Peyer's patch (tissue), 4 donors: ENCODE measurements around the gene CACNA2D3. TPM values are rescaled to one million over a fixed set of nuclear protein-coding genes. Genes with fewer than 3 reads are reported as not detected.
A peak's percentile ranks its signal among the peaks of the same experiment; 100 is the strongest.

ENCODE experiments used
- DNase-seq, 3 donors: peaks; one replicate each; pipeline ENCODE4 v3.0.0-alpha.2; 2017 to 2019
- H3K27ac ChIP-seq, 4 donors: fragments of 200-600 bp; sonication (generic); one replicate each; pipeline ENCODE4 v1.5.1; 2016 to 2019
- H3K27me3 ChIP-seq, 2 donors: fragments of 200-600 bp; sonication (generic); one replicate each; pipeline ENCODE4 v1.5.1; 2019
- H3K36me3 ChIP-seq, 3 donors: fragments of 200-600 bp; sonication (generic); one replicate each; pipeline ENCODE4 v1.5.1; 2016 to 2019
- H3K4me1 ChIP-seq, 4 donors: fragments of 200-600 bp; sonication (generic); one replicate each; pipeline ENCODE4 v1.5.1; 2016 to 2019
- H3K4me3 ChIP-seq, 4 donors: fragments of 200-600 bp; sonication (generic); 1 replicate in 3 of 4; 2 replicates in 1 of 4; pipeline ENCODE4 v1.5.1; 2016 to 2019; ENCODE audit warnings: mild to moderate bottlenecking in 1 of 4
- H3K9me3 ChIP-seq, 4 donors: fragments of 200-600 bp; sonication (generic); one replicate each; pipeline ENCODE4 v1.5.1; 2016 to 2019; ENCODE audit warnings: mild to moderate bottlenecking in 1 of 4
- CTCF ChIP-seq, 6 experiments: fragments of 450-650 bp in 4 of 6; fragments of 200-600 bp in 2 of 6; sonication (generic) in 1 of 6; IDR thresholded peaks; one replicate each; pipeline ENCODE4 v1.5.1; 2017 to 2019; ENCODE audit warnings: antibody characterized with exemption in 6 of 6, mild to moderate bottlenecking in 3 of 6, moderate library complexity in 1 of 6
- POLR2A ChIP-seq, 2 donors: fragments of 450-650 bp; IDR thresholded peaks; one replicate each; pipeline ENCODE4 v1.5.1; 2017; ENCODE audit warnings: antibody characterized with exemption in 2 of 2, mild to moderate bottlenecking in 2 of 2, moderate library complexity in 2 of 2
- total RNA-seq, 4 donors: library from RNA; depleted of rRNA; stranded (reverse); fragments of >200 nt; gene quantifications; one replicate each; pipeline ENCODE4 v1.1.0, GENCODE V29; 2016

CACNA2D3 gene
- total RNA-seq, 4 donors from 2014 or later: 0.27 to 5.0 TPM; not detected in 2

DNA sequence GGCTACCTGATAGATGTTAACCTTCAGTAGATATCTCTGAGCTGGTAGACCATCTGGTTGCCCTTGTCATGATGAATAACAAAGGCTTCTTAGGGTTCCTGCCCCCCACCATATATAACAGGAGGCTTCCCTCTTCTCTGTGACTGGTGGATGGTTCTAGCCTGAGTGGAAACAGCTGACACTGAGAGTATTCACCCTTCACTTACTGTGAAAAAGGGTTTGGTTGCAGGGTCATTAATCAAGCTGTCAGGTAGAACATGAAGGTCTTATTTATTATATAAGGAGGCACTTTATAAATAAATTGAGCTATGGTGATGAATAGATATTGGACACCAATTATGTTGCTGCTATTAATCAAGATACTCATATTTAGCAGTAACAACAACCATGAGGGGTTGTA lies 58.6 kb downstream of the CACNA2D3 start:
- no peak for DNase-seq
- TF ChIP-seq CTCF (IDR thresholded peaks at IDR 0.05): no peak
- TF ChIP-seq POLR2A (IDR thresholded peaks at IDR 0.05): no peak
- Histone ChIP-seq H3K9me3 (no peaks in the 10 kb centered on the region), H3K4me1 (no peaks in the 10 kb centered on the region), H3K36me3 (no peaks in the 10 kb centered on the region), H3K4me3 (no peak overlapping the region), H3K27me3 (no peaks in the 10 kb centered on the region), H3K27ac (no peak overlapping the region)

DNA sequence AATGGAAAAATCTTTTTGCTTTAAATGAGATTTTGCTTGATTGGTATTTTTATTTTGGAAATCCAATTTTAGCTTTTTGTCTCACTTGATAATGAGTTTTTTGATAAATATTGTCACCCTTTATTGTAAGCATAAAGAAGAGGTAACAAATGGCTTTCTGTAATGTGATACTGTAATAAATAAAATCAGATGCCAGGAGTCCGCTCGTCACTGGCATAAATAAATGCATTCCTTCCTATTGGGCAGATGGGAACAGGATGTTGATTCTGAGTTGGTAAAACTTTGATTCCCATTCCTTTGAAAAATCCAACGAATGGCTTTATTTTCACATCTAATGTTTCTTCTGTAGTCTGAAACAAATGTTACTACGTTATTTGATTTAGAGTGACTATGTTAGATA lies 59.9 kb downstream of the CACNA2D3 start:
- no peak overlapping the region for H3K27ac ChIP-seq
- no peaks in the 10 kb centered on the region for H3K9me3 ChIP-seq
- no peaks in the 10 kb centered on the region for H3K27me3 ChIP-seq
- TF ChIP-seq POLR2A (IDR thresholded peaks at IDR 0.05): no peak
- no peaks in the 10 kb centered on the region for H3K36me3 ChIP-seq
- no peak for DNase-seq
- H3K4me3 ChIP-seq: no peak overlapping the region
- H3K4me1 ChIP-seq: no peaks in the 10 kb centered on the region

GRCh38 chr3:54185740-54186139 lies 63.4 kb downstream of the CACNA2D3 start:
- no peak for TF ChIP-seq CTCF (IDR thresholded peaks at IDR 0.05)
- TF ChIP-seq POLR2A (IDR thresholded peaks at IDR 0.05): no peak
- Histone ChIP-seq H3K9me3 (no peaks in the 10 kb centered on the region), H3K27ac (no peak overlapping the region), H3K4me1 (no peaks in the 10 kb centered on the region), H3K27me3 (no peaks in the 10 kb centered on the region), H3K4me3 (no peak overlapping the region), H3K36me3 (no peaks in the 10 kb centered on the region)
- DNase-seq: no peak

- Histone ChIP-seq H3K27ac (no peak overlapping the region), H3K9me3 (no peaks in the 10 kb centered on the region), H3K27me3 (no peaks in the 10 kb centered on the region), H3K36me3 (no peaks in the 10 kb centered on the region), H3K4me1 (no peaks in the 10 kb centered on the region), H3K4me3 (no peak overlapping the region)
- TF ChIP-seq CTCF (IDR thresholded peaks at IDR 0.05) (no peak), POLR2A (IDR thresholded peaks at IDR 0.05) (no peak)
- peak in 1 of 3 donors; percentile 47 for DNase-seq
These were observed 65.9 kb downstream of the CACNA2D3 start for GRCh38 chr3:54188176-54188791.

- no peak overlapping the region for H3K4me3 ChIP-seq
- TF ChIP-seq POLR2A (IDR thresholded peaks at IDR 0.05): no peak
- TF ChIP-seq CTCF (IDR thresholded peaks at IDR 0.05): no peak
- DNase-seq: no peak
These were observed 68.9 kb downstream of the CACNA2D3 start for GRCh38 chr3:54191220-54191619.

GRCh38 chr3:54192026-54192425 lies 69.7 kb downstream of the CACNA2D3 start:
- no peak for DNase-seq
- Histone ChIP-seq H3K4me1 (no peaks in the 10 kb centered on the region), H3K27ac (no peak overlapping the region), H3K9me3 (no peaks in the 10 kb centered on the region), H3K36me3 (no peaks in the 10 kb centered on the region), H3K27me3 (no peaks in the 10 kb centered on the region), H3K4me3 (no peak overlapping the region)
- TF ChIP-seq CTCF (IDR thresholded peaks at IDR 0.05): no peak
- TF ChIP-seq POLR2A (IDR thresholded peaks at IDR 0.05): no peak

More at GRCh38 chr3:54191220-54191619, 68.9 kb downstream of the CACNA2D3 start:
- Histone ChIP-seq H3K36me3 (no peaks in the 10 kb centered on the region), H3K27me3 (no peaks in the 10 kb centered on the region), H3K9me3 (no peaks in the 10 kb centered on the region), H3K27ac (no peak overlapping the region), H3K4me1 (no peaks in the 10 kb centered on the region)
